Measurements from ENCODE around the gene RGSL1. TPM values are rescaled to one million over a fixed set of nuclear protein-coding genes. Genes with fewer than 3 reads are reported as not detected.

The RGSL1 gene
- polyA plus RNA-seq, 3 donors = not detected

DNA sequence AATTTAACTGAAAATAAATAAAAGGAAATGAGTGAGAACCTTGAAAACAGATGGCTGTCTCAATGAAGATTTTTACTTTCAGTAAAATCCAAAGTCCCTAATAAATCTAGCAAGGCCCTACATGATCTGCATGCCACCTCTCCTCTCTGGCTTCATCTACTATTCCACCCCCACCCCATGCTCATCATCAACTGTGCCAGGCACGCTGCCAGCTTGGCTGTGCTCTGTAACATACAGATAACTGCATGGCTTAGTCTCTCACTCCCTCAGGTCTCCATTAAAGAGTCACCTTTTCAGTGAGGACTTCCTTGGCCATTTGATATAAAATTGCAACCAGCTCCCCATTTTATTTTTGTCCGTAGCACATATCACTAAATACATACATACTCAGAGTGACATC, 26.7 kb downstream of the RGSL1 start:
- Histone ChIP-seq H3K36me3 (replicated peaks in 1 of 2; ENCODE audit: control insufficient read depth in 1 of 2, insufficient read depth in 2 of 2, low read length in 2 of 2) (no peaks in the 10 kb centered on the region), H3K9me3 (replicated peaks in 1 of 2; ENCODE audit: control insufficient read depth in 1 of 2, insufficient read depth in 1 of 2, low read length in 2 of 2) (peaks cover 0 to 15% of the 10 kb centered on the region in 2 donors), H3K4me1 (ENCODE audit: control insufficient read depth in 1 of 2, insufficient read depth in 2 of 2, low read length in 2 of 2) (no peaks in the 10 kb centered on the region), H3K4me3 (replicated peaks in 1 of 3; ENCODE audit: low read depth in 2 of 3, low read length in 3 of 3) (no peak overlapping the region), H3K27me3 (ENCODE audit: control insufficient read depth in 2 of 2, insufficient read depth in 2 of 2, low read length in 2 of 2) (no peaks in the 10 kb centered on the region), H3K27ac (ENCODE audit: low read depth in 1 of 2, low read length in 2 of 2) (no peak overlapping the region), H3K9ac (ENCODE audit: insufficient read depth, low read length, poor library complexity, severe bottlenecking) (no peak overlapping the region), H3K79me2 (ENCODE audit: insufficient read depth, low read length) (no peaks in the 10 kb centered on the region), H3K4me2 (replicated peaks; ENCODE audit: extremely low read depth, low read length, poor library complexity, severe bottlenecking) (no peak overlapping the region), H2AFZ (ENCODE audit: insufficient read depth, low read depth, low read length, poor library complexity, severe bottlenecking) (no peak overlapping the region), H4K20me1 (ENCODE audit: insufficient read depth, low read length) (no peaks in the 10 kb centered on the region)
- peaks cover 10% of the 10 kb centered on the region for H3K4me1 Mint-ChIP-seq
- DNase-seq = no peak
- TF ChIP-seq, protein P1, sequence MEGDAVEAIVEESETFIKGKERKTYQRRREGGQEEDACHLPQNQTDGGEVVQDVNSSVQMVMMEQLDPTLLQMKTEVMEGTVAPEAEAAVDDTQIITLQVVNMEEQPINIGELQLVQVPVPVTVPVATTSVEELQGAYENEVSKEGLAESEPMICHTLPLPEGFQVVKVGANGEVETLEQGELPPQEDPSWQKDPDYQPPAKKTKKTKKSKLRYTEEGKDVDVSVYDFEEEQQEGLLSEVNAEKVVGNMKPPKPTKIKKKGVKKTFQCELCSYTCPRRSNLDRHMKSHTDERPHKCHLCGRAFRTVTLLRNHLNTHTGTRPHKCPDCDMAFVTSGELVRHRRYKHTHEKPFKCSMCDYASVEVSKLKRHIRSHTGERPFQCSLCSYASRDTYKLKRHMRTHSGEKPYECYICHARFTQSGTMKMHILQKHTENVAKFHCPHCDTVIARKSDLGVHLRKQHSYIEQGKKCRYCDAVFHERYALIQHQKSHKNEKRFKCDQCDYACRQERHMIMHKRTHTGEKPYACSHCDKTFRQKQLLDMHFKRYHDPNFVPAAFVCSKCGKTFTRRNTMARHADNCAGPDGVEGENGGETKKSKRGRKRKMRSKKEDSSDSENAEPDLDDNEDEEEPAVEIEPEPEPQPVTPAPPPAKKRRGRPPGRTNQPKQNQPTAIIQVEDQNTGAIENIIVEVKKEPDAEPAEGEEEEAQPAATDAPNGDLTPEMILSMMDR (IDR thresholded peaks at IDR 0.05) = no peak
- H3K36me3 Mint-ChIP-seq = peaks cover 0 to 3% of the 10 kb centered on the region in 2 donors
- H3K27me3 Mint-ChIP-seq (ENCODE audit: low read depth in 3 of 3) = no peaks in the 10 kb centered on the region
- WGBS (ENCODE audit: insufficient coverage) = 93% methylated on average over 1 of the region's 2 CpGs
- intact Hi-C loops (cut with micrococcal nuclease) = no loop called here
- no peak overlapping the region for H3K4me3 Mint-ChIP-seq
- no peak overlapping the region for H3K27ac Mint-ChIP-seq
- H3K9me3 Mint-ChIP-seq = peaks cover 3 to 20% (median 15%) of the 10 kb centered on the region in 7 donors

DNA sequence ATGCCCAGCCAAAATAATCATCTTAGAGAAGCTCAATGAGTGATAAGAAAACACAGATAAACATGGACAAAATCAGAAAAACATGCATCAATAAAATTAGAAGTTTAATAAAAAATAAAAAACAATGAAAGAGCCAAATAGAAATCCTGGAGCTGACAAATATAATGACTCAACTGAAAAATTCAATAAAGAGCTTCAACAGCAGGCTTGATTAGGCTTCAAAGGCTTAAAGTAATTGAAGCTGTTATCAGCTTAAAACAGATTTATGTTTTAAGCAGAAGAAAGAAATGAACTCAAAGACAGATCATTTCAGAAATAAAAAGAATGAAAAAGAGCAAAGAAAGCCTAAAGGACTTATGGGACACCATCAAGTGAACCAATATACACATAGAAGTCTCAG, 28.3 kb downstream of the RGSL1 start:
- Histone ChIP-seq H3K27ac (ENCODE audit: low read depth in 1 of 2, low read length in 2 of 2) (no peak overlapping the region), H4K20me1 (ENCODE audit: insufficient read depth, low read length) (no peaks in the 10 kb centered on the region), H3K9ac (ENCODE audit: insufficient read depth, low read length, poor library complexity, severe bottlenecking) (no peak overlapping the region), H3K9me3 (replicated peaks in 1 of 2; ENCODE audit: control insufficient read depth in 1 of 2, insufficient read depth in 1 of 2, low read length in 2 of 2) (peaks cover 0 to 17% of the 10 kb centered on the region in 2 donors), H3K79me2 (ENCODE audit: insufficient read depth, low read length) (no peaks in the 10 kb centered on the region), H3K27me3 (ENCODE audit: control insufficient read depth in 2 of 2, insufficient read depth in 2 of 2, low read length in 2 of 2) (no peaks in the 10 kb centered on the region), H3K36me3 (replicated peaks in 1 of 2; ENCODE audit: control insufficient read depth in 1 of 2, insufficient read depth in 2 of 2, low read length in 2 of 2) (no peaks in the 10 kb centered on the region), H2AFZ (ENCODE audit: insufficient read depth, low read depth, low read length, poor library complexity, severe bottlenecking) (no peak overlapping the region), H3K4me2 (replicated peaks; ENCODE audit: extremely low read depth, low read length, poor library complexity, severe bottlenecking) (no peak overlapping the region), H3K4me1 (ENCODE audit: control insufficient read depth in 1 of 2, insufficient read depth in 2 of 2, low read length in 2 of 2) (no peaks in the 10 kb centered on the region), H3K4me3 (replicated peaks in 1 of 3; ENCODE audit: low read depth in 2 of 3, low read length in 3 of 3) (no peak overlapping the region)
- Mint-ChIP-seq H3K9me3 (peaks cover 5 to 23% (median 17%) of the 10 kb centered on the region in 7 donors), H3K27me3 (ENCODE audit: low read depth in 3 of 3) (peaks cover 0 to 2% (median 0%) of the 10 kb centered on the region in 3 donors), H3K36me3 (peaks cover 0 to 3% of the 10 kb centered on the region in 2 donors), H3K4me1 (peaks cover 10% of the 10 kb centered on the region), H3K4me3 (no peak overlapping the region), H3K27ac (no peak overlapping the region)
- no peak for DNase-seq
- intact Hi-C loops (cut with micrococcal nuclease) = no loop called here
- TF ChIP-seq, protein P1 (IDR thresholded peaks at IDR 0.05) = no peak

Measured in CD14-positive monocyte (primary cell).